Suprapubic skin (tissue), 3 donors: ENCODE data around the gene COQ7.

Experiments
- EP300 ChIP-seq: sonication (generic); formaldehyde crosslinking; IDR thresholded peaks from one replicate; pipeline ENCODE4 v1.6.1; 2017; ENCODE audit warnings: antibody characterized with exemption
- POLR2A ChIP-seq, 2 donors: fragments of 450-650 bp; IDR thresholded peaks; one replicate each; pipeline ENCODE4 v1.6.1; 2017; ENCODE audit warnings: antibody characterized with exemption in 2 of 2, mild to moderate bottlenecking in 2 of 2, moderate library complexity in 2 of 2
- TF ChIP-seq, protein P1 (sequence below), 2 donors: fragments of 200-600 bp in 1 of 2; fragments of 450-650 bp in 1 of 2; sonication (generic) in 1 of 2; IDR thresholded peaks; one replicate each; pipeline ENCODE4 v1.5.1; 2016 to 2019; ENCODE audit warnings: antibody characterized with exemption in 2 of 2, mild to moderate bottlenecking in 1 of 2, moderate library complexity in 1 of 2

DNA sequence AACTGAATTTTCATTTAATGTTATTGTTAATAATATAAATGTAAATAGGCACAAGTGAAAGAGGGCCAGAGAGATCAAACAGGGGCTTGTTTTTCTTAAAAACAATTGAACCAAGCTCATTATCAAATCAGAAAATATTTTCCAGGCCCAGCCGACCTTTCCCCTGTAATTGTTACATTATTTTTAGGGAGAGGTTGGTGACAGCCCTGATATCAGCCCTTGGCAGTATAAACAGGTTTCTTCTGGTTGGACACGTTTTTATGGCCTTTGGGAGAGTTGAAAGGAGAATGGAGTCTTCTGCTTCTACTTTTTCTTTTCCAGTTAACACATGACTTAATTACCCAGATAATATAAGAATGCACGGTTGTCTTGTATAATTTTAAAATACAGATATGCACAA lies 40.0 kb upstream of the COQ7 start:
- TF ChIP-seq, protein P1, sequence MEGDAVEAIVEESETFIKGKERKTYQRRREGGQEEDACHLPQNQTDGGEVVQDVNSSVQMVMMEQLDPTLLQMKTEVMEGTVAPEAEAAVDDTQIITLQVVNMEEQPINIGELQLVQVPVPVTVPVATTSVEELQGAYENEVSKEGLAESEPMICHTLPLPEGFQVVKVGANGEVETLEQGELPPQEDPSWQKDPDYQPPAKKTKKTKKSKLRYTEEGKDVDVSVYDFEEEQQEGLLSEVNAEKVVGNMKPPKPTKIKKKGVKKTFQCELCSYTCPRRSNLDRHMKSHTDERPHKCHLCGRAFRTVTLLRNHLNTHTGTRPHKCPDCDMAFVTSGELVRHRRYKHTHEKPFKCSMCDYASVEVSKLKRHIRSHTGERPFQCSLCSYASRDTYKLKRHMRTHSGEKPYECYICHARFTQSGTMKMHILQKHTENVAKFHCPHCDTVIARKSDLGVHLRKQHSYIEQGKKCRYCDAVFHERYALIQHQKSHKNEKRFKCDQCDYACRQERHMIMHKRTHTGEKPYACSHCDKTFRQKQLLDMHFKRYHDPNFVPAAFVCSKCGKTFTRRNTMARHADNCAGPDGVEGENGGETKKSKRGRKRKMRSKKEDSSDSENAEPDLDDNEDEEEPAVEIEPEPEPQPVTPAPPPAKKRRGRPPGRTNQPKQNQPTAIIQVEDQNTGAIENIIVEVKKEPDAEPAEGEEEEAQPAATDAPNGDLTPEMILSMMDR (IDR thresholded peaks at IDR 0.05), result no peak
- TF ChIP-seq EP300 (no peak), POLR2A (IDR thresholded peaks at IDR 0.05) (no peak)
